Umbilical cord (tissue), 2 donors: Measurements from ENCODE around the gene RAPGEF4. TPM values are rescaled to one million over a fixed set of nuclear protein-coding genes. Genes with fewer than 3 reads are reported as not detected.

ENCODE experiments used
- DNase-seq: peaks from one replicate; pipeline ENCODE4 v3.0.0-alpha.2; 2015; ENCODE audit warnings: low spot score
- total RNA-seq: library from RNA; depleted of rRNA; stranded (reverse); fragments of >200 nt; gene quantifications from one replicate; pipeline ENCODE4 v1.2.3, GENCODE V29; 2014; ENCODE audit warnings: low replicate concordance; ENCODE audit not compliant: insufficient read depth

Gene RAPGEF4
- total RNA-seq, 1 donor from 2014 or later: 19.0 TPM

GRCh38 chr2:172967036-172967982 lies 231.7 kb downstream of the RAPGEF4 start:
- no peak for DNase-seq

DNA sequence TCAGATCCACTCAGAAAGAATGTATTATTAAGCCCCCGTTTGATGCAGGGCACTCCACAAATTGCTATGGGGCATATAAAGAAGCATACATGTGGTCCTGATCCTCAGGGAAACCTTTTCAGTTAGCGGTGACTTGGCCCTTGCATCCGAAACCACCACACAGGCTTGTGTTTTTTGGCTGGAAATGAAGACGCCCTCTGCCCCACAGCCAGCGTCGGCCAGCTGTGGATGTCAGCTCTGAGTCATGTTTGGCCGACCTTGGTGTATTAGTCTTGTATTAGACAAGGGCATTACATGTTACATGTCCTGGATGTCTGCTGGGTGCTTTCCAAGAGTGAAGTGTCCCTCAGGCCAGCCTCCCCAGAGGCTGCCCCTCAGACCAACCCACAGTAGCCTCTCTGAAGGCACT lies 232.4 kb downstream of the RAPGEF4 start:
- DNase-seq: no peak

DNA sequence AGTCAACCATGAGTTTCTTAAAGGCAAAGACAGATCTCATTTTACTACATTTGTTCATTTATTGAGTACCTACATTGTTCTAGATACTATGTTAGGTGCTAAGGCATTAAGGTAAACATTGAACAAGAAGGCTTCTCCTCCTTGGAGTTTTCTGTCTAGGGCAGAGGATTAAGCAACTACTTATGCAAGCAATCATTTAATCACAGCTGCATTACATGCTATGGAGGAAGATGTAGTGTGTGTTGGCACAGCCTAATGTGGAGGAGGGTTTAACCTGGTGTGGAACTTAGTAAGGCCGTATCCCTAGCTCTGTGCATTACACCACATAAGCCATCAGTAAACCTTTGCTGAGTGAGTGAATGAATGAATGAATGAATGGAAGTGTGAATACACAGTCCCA lies 233.5 kb downstream of the RAPGEF4 start:
- no peak for DNase-seq

DNA sequence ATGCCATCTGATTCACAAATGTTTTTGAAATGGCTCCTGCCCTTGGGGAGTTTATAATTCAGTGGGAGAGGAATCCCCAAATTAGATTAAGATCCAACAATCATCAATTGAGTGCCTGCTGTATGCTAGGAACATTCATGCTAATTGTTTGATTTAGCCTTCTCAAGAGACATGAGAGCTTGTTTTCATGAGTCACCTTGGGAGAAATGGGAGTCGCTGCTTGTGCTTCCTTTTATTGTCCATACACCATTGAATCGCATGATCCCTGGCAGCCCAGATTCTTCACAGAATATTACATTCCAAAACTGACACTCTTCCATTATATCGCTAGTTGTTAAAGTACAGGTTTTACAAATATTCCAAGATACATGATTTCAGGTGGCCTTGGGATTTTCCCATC lies 234.0 kb downstream of the RAPGEF4 start:
- DNase-seq: no peak

DNA sequence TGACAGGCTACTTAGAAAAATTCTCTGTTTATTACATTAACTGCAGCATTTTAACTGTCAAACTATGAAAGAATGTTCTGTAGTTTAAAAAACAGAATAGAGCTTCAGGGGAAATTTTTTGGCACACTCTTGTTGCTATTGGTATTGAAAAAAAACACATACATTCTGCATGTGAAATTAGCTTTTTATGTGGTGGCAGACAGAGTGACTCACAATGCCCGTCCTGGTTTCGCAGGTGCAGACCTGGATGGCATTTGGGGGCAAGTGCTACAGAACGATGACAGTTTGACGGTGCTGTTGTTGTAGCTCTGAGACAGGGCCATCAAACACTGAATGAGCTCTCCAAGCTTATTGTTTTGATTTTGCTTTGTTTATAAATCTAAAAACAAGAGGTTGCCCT lies 235.0 kb downstream of the RAPGEF4 start:
- peak; percentile 46 for DNase-seq

- no peak for DNase-seq
These were observed 236.5 kb downstream of the RAPGEF4 start for GRCh38 chr2:172972005-172972619.

DNA sequence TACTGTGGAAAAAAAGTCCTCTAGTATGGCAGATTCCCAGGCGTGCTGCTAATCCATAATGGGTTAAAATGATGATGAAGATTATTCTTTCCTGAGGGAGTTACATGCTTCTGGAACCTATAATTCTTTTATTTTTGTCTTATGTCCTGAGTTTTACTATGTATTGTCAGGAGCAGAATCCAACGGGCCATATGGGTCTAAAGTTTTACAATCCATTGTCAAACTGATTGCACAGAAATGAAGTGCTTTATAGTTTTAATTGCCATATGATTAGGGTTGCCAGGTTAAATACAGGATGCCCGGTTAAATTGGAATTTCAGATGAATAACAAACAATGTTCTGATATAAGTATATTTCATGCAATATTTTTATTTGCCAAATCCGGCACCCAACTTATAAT lies 239.1 kb downstream of the RAPGEF4 start:
- no peak for DNase-seq

DNA sequence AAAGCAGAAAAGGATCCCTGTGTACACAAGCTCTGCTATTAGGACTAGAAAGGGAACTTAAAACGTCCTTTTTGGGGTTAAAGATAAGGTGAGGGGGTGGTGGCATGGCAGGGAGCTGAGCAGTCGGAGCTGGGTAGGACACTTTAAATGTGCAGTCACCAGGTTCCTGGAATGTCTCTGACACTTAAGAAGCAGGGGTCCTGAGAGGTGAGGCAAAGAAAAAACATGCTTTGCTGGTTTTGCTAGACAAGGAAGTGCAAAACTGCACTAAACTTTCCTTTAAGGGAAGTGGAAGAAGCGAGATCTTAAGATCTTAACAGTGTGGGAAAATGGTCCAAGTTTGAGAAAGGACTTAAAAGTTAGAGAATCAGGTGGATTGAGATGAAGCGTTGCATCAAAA lies 240.5 kb downstream of the RAPGEF4 start:
- DNase-seq: peak; percentile 50

DNA sequence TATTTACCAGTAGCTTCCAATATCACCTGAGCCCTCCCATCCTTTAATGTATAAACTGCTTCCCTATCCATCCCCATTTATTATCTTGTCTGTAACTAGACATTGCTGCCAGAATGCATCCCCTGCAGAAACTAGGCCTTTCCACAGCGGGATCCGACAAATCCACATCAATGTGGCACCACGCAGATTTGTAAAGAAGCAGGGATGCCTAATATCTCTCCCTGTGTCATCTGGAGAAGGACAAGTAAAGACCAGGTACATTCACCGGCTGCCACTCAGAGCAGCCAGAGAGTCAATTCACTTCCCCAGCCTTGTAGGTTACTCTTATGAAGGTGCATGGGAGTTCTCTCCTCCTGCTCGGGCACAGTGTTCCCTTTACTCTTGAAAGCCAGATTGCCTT lies 241.2 kb downstream of the RAPGEF4 start:
- DNase-seq: no peak

DNA sequence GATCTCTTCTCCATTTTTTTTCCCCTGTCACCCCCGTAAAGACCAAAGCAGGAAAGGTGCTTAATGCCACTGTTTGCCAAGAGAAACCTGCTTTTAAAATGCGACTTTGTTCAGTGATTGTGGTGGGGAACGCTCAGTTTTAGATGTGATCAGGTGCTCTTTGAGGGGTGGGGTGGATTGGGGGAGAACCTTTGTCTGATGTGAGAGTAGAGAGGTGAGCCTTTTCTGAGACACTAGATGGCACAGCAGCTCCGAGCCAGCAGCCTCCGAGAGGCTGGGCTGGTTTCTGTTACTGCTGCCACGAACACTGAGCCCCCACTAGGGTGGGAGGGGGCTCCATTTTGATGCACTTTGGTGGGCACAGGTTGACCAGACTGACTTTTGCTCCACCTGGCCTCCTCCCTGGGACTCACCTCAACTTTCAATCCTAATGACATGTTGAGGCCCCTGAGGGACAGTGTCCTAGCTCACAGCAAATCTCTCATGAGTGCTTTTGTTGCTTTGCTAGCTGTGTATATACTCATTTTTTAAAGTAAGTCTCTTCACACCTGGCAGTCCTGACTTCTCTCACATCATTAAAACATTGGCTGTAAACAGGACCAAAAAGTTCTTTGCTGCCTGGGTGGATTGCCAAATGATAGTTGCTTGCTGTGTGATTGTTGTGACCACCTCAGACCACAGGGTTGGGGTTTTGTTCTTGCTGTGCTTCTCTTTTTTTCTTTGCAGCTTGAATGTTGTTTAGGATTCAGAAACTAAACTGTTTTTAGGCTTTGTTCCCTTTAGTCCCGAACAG lies 241.8 kb downstream of the RAPGEF4 start:
- peak; percentile 31 for DNase-seq

- DNase-seq: no peak
These were observed 242.4 kb downstream of the RAPGEF4 start for GRCh38 chr2:172978063-172978383.

- DNase-seq: no peak
These were observed 249.7 kb downstream of the RAPGEF4 start for GRCh38 chr2:172985139-172985892.

DNA sequence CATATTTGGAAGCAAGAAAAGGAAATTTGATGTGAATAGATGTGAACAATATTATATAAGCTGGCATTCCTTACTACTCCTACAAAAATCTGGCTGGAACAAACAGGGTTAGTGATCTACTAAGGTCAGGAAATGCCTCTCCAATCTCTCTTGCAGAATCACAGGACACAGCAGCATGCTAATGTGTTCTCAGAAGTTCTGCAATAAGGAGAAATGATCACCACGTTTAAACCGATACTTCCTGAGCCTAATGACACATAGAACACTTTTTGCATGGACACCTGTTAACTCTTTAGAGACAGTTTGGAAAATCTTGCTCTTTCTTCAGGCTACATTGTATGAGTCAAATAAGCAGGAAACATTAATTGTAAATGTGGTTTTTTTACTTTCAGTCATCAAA lies 250.4 kb downstream of the RAPGEF4 start:
- no peak for DNase-seq

- no peak for DNase-seq
These were observed 253.1 kb downstream of the RAPGEF4 start for GRCh38 chr2:172988728-172989127.

DNA sequence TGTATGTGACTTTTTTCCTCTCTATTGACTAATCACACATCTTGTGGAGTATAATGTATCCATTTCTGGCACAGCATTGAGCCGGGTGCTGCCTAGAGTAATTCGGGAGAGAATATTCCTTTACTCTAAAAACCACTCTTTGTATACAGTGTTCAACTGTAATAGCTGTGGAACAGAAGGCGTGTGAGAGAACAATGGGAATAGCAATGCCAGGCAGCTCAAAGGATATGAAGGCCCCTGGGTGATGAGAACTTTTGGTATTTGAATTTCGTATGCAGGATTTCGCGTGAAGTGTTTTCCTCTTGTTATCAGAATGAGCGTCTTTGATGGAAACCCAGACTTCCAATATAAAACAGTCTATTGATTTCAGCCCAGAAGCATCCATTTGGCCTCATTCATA lies 255.4 kb downstream of the RAPGEF4 start:
- no peak for DNase-seq

- DNase-seq: no peak
These were observed 257.5 kb downstream of the RAPGEF4 start for GRCh38 chr2:172993139-172993538.

DNA sequence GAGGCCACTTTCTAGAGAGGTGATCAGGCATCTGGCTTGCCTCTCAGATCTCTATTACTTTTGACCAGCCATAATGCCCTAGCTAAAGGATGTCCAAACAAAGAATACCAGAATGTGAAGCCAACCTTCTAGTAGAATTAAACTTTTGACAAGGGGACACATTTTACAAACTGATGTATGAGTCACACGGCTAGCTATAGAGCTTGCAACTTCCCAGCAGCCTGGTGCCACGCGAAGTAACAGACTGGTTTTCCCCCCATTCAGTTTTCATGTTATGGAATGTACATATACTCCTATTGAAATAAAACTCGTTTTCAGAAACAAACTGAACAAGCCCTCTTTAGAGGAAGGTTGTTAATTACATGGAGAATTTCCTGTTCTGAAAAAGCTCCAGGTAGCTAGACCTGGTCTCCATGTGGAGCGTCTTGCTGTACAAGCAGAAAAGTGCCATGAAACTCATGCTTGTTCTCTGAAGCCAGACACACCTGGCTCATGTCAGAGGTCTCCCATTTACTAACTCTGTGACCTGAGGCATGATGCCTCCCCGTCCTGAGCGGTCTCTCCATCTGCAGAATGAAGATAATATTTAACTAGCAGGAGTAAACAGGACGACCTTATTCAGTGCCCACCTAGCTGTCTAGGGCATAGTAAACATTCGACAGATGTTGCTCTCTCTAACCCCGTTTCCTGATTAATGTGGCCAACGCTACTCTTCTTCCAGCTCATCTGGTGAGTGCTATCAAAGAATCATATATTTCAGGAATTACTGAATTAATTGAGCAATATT lies 258.5 kb downstream of the RAPGEF4 start:
- no peak for DNase-seq

DNA sequence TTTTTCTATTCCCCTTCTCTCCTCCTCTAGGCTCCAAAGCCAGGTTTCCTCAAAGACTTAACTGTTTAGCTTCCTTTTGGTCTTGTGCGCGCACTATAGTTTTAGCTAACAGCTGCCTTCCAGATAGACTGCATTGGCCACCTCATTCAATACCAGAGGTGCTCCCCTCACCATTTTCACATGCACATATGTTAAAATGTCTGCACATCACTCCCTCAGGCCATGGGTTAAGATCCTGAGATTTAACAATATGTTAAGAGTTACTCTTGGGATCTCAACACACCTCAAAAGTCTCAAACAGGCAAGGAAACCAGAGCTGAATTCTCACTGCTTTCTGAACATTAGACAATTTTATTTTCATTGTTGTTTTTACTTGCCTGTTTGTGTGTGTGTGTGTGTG lies 259.2 kb downstream of the RAPGEF4 start:
- no peak for DNase-seq

- peak; percentile 94 for DNase-seq
These were observed 259.9 kb downstream of the RAPGEF4 start for GRCh38 chr2:172995323-172996244.
